ENCODE measurements around the gene STK32B. TPM values are rescaled to one million over a fixed set of nuclear protein-coding genes. Genes with fewer than 3 reads are reported as not detected.

Gene STK32B
- total and polyA plus RNA-seq, 9 of the 15 experiments (the other 6 are each of a cell fraction or from before 2014, with no cell fraction given): 0.03 to 0.20 (median 0.07) TPM; not detected in 2

DNA sequence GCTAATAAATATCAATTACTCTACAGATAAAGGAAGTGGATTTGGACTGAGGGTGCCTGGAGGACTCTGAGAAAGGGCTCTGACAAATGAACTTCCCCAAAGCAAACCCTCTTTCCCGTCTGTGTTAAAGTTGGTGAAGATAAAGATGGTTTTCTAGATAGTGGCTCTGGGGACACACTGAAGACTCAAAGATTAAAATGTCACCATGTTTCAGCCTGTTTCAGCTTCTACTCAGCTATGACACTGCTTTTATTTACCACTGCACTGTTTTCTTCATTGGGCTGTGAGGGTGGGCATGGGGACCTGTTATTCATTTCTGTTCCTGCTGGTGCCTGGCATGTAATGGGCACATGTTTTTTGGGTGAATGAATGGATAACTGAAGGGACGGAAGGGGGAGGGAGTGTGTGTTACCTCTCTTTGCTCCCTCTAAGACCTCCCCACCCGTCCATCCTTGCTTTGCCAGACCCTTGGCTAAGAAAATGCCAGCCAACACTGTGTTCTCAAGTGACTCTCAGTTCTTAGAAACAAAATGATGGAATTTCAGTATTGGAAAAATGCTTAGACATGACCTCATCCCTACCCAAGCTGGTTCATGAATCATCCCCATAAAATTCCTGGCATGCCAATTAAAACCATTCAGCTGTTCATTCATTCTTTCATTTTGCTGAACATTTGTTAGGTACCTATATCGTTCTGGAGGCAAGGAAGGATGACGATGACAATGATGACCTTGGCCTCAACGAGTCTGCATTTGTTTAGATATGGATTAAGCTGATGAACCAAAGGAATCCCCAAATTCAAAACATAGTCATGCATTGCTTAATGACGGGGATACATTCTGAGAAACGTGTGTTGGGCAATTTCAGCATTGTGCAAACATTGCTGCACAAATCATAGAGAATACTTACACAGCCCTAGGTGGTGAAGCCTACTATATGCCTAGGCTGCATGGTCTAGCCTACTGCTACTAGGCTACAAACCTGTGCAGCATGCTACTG, 13.4 kb upstream of the STK32B start (continued):
- no peak for TF ChIP-seq CBFB (CRISPR knock-in tag; IDR thresholded peaks at IDR 0.05)
- TF ChIP-seq, protein P1, sequence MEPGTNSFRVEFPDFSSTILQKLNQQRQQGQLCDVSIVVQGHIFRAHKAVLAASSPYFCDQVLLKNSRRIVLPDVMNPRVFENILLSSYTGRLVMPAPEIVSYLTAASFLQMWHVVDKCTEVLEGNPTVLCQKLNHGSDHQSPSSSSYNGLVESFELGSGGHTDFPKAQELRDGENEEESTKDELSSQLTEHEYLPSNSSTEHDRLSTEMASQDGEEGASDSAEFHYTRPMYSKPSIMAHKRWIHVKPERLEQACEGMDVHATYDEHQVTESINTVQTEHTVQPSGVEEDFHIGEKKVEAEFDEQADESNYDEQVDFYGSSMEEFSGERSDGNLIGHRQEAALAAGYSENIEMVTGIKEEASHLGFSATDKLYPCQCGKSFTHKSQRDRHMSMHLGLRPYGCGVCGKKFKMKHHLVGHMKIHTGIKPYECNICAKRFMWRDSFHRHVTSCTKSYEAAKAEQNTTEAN (CRISPR knock-in tag; IDR thresholded peaks at IDR 0.05): no peak
- no peak for TF ChIP-seq ZNF780A (CRISPR knock-in tag; IDR thresholded peaks at IDR 0.05)
- peak; percentile 65 for TF ChIP-seq C11orf30 (IDR thresholded peaks at IDR 0.05; ENCODE audit: low read depth)
- no peak for TF ChIP-seq XRCC4 (IDR thresholded peaks at IDR 0.05; ENCODE audit: extremely low read depth, insufficient read depth, insufficient read length)
- TF ChIP-seq HDAC1 (IDR thresholded peaks at IDR 0.05): 0 out of 4 replicates have a peak, but pooled peaks of 1 of the 2 experiments have one; percentile 25
- no peak for TF ChIP-seq NR2C1 (IDR thresholded peaks at IDR 0.05)
- TF ChIP-seq NR2C1 (tag; IDR thresholded peaks at IDR 0.05): no peak
- no peak for TF ChIP-seq NR4A1 (CRISPR knock-in tag; IDR thresholded peaks at IDR 0.05)
- TF ChIP-seq NR4A1 (tag; IDR thresholded peaks at IDR 0.05): peak; percentile 61
- TF ChIP-seq, protein P2, sequence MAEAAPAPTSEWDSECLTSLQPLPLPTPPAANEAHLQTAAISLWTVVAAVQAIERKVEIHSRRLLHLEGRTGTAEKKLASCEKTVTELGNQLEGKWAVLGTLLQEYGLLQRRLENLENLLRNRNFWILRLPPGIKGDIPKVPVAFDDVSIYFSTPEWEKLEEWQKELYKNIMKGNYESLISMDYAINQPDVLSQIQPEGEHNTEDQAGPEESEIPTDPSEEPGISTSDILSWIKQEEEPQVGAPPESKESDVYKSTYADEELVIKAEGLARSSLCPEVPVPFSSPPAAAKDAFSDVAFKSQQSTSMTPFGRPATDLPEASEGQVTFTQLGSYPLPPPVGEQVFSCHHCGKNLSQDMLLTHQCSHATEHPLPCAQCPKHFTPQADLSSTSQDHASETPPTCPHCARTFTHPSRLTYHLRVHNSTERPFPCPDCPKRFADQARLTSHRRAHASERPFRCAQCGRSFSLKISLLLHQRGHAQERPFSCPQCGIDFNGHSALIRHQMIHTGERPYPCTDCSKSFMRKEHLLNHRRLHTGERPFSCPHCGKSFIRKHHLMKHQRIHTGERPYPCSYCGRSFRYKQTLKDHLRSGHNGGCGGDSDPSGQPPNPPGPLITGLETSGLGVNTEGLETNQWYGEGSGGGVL (CRISPR knock-in tag; IDR thresholded peaks at IDR 0.05): no peak
- TF ChIP-seq SMARCA5 (IDR thresholded peaks at IDR 0.05): 0 out of 2 replicates have a peak, but pooled peaks have one; percentile 27
- TF ChIP-seq ARID2 (IDR thresholded peaks at IDR 0.05): no peak
- no peak for TF ChIP-seq ZNF253 (CRISPR knock-in tag; conservative IDR thresholded peaks at IDR 0.05)
- peak; percentile 42 for TF ChIP-seq SMARCB1 (IDR thresholded peaks at IDR 0.05; ENCODE audit: insufficient read length, low read depth)
- TF ChIP-seq, protein P3, sequence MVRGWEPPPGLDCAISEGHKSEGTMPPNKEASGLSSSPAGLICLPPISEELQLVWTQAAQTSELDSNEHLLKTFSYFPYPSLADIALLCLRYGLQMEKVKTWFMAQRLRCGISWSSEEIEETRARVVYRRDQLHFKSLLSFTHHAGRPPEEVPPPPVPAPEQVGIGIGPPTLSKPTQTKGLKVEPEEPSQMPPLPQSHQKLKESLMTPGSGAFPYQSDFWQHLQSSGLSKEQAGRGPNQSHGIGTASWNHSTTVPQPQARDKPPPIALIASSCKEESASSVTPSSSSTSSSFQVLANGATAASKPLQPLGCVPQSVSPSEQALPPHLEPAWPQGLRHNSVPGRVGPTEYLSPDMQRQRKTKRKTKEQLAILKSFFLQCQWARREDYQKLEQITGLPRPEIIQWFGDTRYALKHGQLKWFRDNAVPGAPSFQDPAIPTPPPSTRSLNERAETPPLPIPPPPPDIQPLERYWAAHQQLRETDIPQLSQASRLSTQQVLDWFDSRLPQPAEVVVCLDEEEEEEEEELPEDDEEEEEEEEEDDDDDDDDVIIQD (CRISPR knock-in tag; IDR thresholded peaks at IDR 0.05): no peak
- no peak for TF ChIP-seq ZNF121 (CRISPR knock-in tag; conservative IDR thresholded peaks at IDR 0.05)
- no peak for TF ChIP-seq ZNF134 (CRISPR knock-in tag; conservative IDR thresholded peaks at IDR 0.05)
- no peak for TF ChIP-seq CCAR2 (IDR thresholded peaks at IDR 0.05; ENCODE audit: low read depth, low read length)
- no peak; the same call in 1 of the 2 replicates for TF ChIP-seq POLR2AphosphoS5 (IDR thresholded peaks at IDR 0.05; ENCODE audit: control insufficient read depth, insufficient read depth, low read depth, low read length)
- no peak for TF ChIP-seq MCM5 (IDR thresholded peaks at IDR 0.05; ENCODE audit: low read depth)
- TF ChIP-seq, protein P4, sequence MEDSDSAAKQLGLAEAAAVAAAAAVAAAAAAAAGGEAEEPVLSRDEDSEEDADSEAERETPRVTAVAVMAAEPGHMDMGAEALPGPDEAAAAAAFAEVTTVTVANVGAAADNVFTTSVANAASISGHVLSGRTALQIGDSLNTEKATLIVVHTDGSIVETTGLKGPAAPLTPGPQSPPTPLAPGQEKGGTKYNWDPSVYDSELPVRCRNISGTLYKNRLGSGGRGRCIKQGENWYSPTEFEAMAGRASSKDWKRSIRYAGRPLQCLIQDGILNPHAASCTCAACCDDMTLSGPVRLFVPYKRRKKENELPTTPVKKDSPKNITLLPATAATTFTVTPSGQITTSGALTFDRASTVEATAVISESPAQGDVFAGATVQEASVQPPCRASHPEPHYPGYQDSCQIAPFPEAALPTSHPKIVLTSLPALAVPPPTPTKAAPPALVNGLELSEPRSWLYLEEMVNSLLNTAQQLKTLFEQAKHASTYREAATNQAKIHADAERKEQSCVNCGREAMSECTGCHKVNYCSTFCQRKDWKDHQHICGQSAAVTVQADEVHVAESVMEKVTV (CRISPR knock-in tag; IDR thresholded peaks at IDR 0.05): no peak
